OCI-LY3 (cell line): ENCODE data around the gene IFNA2.

Experiments
- H2AFZ ChIP-seq: fragments of 200-600, 300-600 bp; shearing (Covaris generic); 2 replicates; pipeline ENCODE4 v1.6.0; 2014; ENCODE audit warnings: antibody characterized with exemption, low read depth, low read length
- H3K27ac ChIP-seq: fragments of 200-600, 300-600 bp; sonication (generic); 2 replicates; pipeline ENCODE4 v1.5.1; 2014; ENCODE audit warnings: mild to moderate bottlenecking, low read length, moderate library complexity, mixed read lengths
- H3K27me3 ChIP-seq: fragments of 200-600, 300-600 bp; sonication (generic); 2 replicates; pipeline ENCODE4 v1.6.1; 2014; ENCODE audit warnings: low read depth, low read length, mixed read lengths
- H3K36me3 ChIP-seq: fragments of 200-600, 300-600 bp; sonication (generic); replicated peaks from 2 replicates; pipeline ENCODE3; 2014; ENCODE audit warnings: low read depth, low read length, mixed read lengths
- H3K4me1 ChIP-seq: fragments of 300-600, 200-600 bp; sonication (generic); 2 replicates; pipeline ENCODE4 v1.6.1; 2014; ENCODE audit warnings: low read length, mixed read lengths
- H3K4me2 ChIP-seq: fragments of 200-600, 300-600 bp; sonication (generic); 2 replicates; pipeline ENCODE4 v1.6.1; 2014; ENCODE audit warnings: low read length, mixed read lengths
- H3K4me3 ChIP-seq: fragments of 300-600, 200-600 bp; sonication (generic); 2 replicates; pipeline ENCODE4 v1.5.1; 2014; ENCODE audit warnings: antibody characterized with exemption, mild to moderate bottlenecking, low read length, moderate library complexity
- H3K79me2 ChIP-seq: fragments of 300-600, 200-600 bp; shearing (Covaris generic); 2 replicates; pipeline ENCODE4 v1.6.1; 2014; ENCODE audit warnings: mild to moderate bottlenecking, low read length, mixed read lengths
- H3K9ac ChIP-seq: fragments of 300-600, 200-600 bp; shearing (Covaris generic); 2 replicates; pipeline ENCODE4 v1.6.0; 2014; ENCODE audit warnings: mild to moderate bottlenecking, low read length, moderate library complexity
- H3K9me3 ChIP-seq: fragments of 200-600, 300-600 bp; shearing (Covaris generic); 2 replicates; pipeline ENCODE4 v1.6.1; 2014; ENCODE audit warnings: low read length, mixed read lengths; ENCODE audit not compliant: insufficient read depth
- H4K20me1 ChIP-seq: fragments of 200-600, 300-600 bp; sonication (generic); 2 replicates; pipeline ENCODE4 v1.6.1; 2016; ENCODE audit warnings: low read length, mixed read lengths; ENCODE audit not compliant: insufficient read depth
- EZH2phosphoT487 ChIP-seq: fragments of 200-600 bp; shearing (Covaris generic); IDR thresholded peaks from 2 replicates; pipeline ENCODE4 v1.6.1; 2018; ENCODE audit warnings: antibody characterized with exemption, mixed run types, low read depth
- TF ChIP-seq, protein P1 (sequence below): fragments of 200-600, 300-600 bp; sonication (generic); IDR thresholded peaks from 2 replicates; pipeline ENCODE4 v1.5.1; 2014; ENCODE audit warnings: antibody characterized with exemption, low read length, low read depth

Gene IFNA2

DNA sequence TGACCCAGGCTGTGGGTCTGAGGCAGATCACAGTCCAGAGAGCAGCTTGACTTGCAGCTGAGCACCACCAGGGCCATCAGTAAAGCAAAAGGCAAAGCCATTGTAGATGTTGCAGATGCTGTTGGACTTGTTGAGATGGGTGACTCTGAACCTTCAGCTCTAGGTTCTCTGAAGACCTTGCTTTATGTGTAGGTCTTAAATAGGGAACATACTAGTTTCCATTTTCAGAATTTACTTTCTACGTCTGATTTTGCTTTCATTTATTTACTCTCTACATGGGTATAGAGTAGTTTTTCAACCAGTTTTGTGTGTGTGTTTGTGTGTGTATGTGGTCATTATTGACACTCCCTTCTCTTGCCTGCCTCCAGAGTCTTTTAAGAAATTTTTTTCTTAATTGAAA, 34.4 kb downstream of the IFNA2 start, which contains the start of gene IFNA6:
TSS of gene IFNA6 (minus strand) at position 101 of the 400 bp plus-strand sequence. CDS start at position 101, 0 bp downstream.
- no peak within 1 kb of the TSS for H2AFZ ChIP-seq
- no peaks in the 10 kb centered on the region for H3K79me2 ChIP-seq
- H3K27ac ChIP-seq, result no peak within 1 kb of the TSS
- no peaks in the 10 kb centered on the region for H3K4me1 ChIP-seq
- H4K20me1 ChIP-seq, result no peaks in the 10 kb centered on the region
- H3K4me2 ChIP-seq, result no peak within 1 kb of the TSS
- H3K36me3 ChIP-seq, result no peaks in the 10 kb centered on the region
- peaks cover 79% of the 10 kb centered on the region for H3K27me3 ChIP-seq
- H3K9ac ChIP-seq, result no peak within 1 kb of the TSS
- no peak for TF ChIP-seq EZH2phosphoT487
- TF ChIP-seq, protein P1, sequence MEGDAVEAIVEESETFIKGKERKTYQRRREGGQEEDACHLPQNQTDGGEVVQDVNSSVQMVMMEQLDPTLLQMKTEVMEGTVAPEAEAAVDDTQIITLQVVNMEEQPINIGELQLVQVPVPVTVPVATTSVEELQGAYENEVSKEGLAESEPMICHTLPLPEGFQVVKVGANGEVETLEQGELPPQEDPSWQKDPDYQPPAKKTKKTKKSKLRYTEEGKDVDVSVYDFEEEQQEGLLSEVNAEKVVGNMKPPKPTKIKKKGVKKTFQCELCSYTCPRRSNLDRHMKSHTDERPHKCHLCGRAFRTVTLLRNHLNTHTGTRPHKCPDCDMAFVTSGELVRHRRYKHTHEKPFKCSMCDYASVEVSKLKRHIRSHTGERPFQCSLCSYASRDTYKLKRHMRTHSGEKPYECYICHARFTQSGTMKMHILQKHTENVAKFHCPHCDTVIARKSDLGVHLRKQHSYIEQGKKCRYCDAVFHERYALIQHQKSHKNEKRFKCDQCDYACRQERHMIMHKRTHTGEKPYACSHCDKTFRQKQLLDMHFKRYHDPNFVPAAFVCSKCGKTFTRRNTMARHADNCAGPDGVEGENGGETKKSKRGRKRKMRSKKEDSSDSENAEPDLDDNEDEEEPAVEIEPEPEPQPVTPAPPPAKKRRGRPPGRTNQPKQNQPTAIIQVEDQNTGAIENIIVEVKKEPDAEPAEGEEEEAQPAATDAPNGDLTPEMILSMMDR, result no peak
- no peak within 1 kb of the TSS for H3K4me3 ChIP-seq
- 0 out of 2 replicates have a peak, but pooled peaks cover under 1% of the 10 kb centered on the region for H3K9me3 ChIP-seq

DNA sequence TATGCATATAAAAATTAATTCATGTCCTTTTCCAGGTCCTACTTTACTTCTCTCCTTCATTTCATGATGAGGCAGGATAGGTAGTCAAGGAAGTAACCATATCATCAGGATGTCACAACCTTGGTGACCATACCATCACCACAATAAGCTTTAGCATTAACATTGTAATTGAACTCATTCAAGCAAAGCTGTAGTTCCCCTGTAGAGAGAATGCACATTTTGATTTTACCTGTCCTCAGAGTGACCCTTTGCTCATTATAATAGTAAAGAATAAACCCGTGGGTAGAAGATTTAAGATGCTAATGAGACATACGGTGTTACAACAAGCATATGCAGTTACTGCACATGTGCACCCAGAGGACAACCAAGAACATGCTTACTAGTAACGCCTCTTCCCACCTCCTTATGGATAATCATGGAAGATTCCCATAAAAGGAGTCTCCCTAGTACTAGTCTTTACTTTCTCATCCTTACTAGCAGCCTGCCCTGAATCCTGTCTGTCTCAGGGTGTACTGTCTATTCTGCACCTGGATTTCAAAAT, 36.7 kb downstream of the IFNA2 start:
- Histone ChIP-seq H3K9ac (no peak overlapping the region), H3K79me2 (no peaks in the 10 kb centered on the region), H2AFZ (no peak overlapping the region)

DNA sequence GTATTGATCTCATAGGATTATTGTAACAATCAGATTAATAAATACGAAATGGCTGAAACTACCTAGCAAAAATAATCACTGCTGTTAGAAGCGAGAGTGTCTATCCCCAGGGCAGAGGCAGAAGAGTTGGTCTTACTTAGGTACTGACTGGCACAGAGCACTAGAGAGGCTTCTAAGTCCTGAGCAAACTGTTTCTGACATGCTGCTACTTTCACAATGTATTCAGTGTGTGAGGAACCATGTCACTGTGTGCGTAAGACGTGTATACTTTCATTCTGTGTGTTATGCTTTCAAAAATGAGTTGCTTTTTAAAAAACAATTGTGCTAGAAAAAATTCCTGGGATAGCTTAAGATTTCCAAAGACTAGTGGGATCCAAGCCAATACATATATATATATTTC, 44.5 kb downstream of the IFNA2 start:
- H3K36me3 ChIP-seq, result no peaks in the 10 kb centered on the region
- peaks cover 11% of the 10 kb centered on the region for H3K4me1 ChIP-seq
- TF ChIP-seq, protein P1, result no peak
- TF ChIP-seq EZH2phosphoT487, result no peak
- H3K27ac ChIP-seq, result no peak overlapping the region
- H4K20me1 ChIP-seq, result no peaks in the 10 kb centered on the region
- no peak overlapping the region for H2AFZ ChIP-seq
- H3K79me2 ChIP-seq, result no peaks in the 10 kb centered on the region
- no peak overlapping the region for H3K4me3 ChIP-seq
- H3K4me2 ChIP-seq, result no peak overlapping the region
- 0 out of 2 replicates have a peak, but pooled peaks cover 5% of the 10 kb centered on the region for H3K9me3 ChIP-seq
- no peak overlapping the region for H3K9ac ChIP-seq
- H3K27me3 ChIP-seq, result peaks cover 82% of the 10 kb centered on the region

More for the DNA sequence above, 36.7 kb downstream of the IFNA2 start:
- Histone ChIP-seq H4K20me1 (no peaks in the 10 kb centered on the region), H3K36me3 (no peaks in the 10 kb centered on the region), H3K4me2 (no peak overlapping the region), H3K9me3 (0 out of 2 replicates have a peak, but pooled peaks cover 5% of the 10 kb centered on the region), H3K4me3 (no peak overlapping the region), H3K27ac (no peak overlapping the region), H3K4me1 (peaks cover 7% of the 10 kb centered on the region), H3K27me3 (peaks cover 81% of the 10 kb centered on the region)
- TF ChIP-seq, protein P1, result no peak
- no peak for TF ChIP-seq EZH2phosphoT487

DNA sequence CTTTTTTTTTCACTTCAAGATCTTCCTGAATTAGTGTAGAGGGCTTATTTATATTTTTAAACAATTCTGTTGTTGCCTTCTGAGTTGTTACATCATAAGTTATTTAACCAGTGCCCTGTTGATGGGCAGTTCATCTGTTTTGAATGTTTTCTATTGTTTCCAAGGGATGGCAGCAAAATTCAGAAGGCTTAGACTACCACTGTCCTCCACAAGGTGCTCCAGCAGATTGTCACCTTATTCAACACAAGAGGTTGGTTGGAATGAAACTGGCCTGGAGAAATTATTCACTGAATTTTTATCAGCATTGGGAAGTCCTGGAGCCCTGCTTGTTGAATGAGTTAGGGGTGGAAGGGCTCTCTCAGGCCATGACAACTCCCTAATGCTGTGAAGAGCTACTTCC, 48.7 kb downstream of the IFNA2 start:
- Histone ChIP-seq H3K4me1 (peaks cover 12% of the 10 kb centered on the region), H2AFZ (no peak overlapping the region), H3K4me2 (no peak overlapping the region), H3K9me3 (no peaks in the 10 kb centered on the region), H3K9ac (no peak overlapping the region), H3K27me3 (peaks cover 45% of the 10 kb centered on the region), H3K4me3 (no peak overlapping the region), H3K27ac (no peak overlapping the region), H4K20me1 (peaks cover 27% of the 10 kb centered on the region), H3K36me3 (peaks cover 23% of the 10 kb centered on the region), H3K79me2 (peaks cover 36% of the 10 kb centered on the region)
- no peak for TF ChIP-seq EZH2phosphoT487
- TF ChIP-seq, protein P1, result no peak
